ENCODE data around the gene ZNRF3. TPM values are rescaled to one million over a fixed set of nuclear protein-coding genes. Genes with fewer than 3 reads are reported as not detected.

The ZNRF3 gene
- polyA plus RNA-seq, 1 of the 3 experiments (the other 2 are of a cell fraction): 4.2 TPM

DNA sequence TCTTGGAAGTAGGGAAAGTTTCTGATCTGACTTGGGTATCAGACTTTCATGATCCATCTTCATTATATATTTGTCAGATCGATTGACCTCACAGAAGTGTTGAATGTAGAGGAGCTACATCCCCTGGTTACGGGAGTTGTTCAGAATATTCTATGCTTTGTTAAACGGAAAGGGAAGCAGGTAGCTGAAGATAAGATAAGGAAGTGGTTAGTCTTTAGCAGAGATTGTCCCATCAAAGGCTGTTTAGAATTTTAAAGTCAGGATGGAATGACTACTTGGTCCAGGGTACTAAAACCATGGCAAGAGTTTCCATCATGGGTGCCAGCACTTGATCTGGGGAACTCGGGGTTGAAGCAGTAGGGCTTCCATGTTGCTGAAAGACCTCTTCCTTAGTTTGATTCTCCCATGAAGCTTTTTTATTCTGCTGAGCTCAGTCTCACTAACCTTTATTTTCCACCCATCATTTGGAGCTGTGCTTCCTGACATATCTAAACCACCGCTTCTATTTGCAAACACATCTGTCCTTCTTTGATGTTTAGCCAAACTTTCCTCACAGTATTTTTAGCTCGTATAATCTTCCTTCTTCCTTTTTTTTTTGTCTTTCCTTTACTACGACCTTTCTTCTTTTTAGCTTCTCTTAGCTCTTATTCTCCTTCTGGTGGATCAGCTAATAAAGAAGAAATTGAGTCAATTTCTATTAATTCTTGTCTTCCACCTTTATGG is 182.3 kb downstream of the ZNRF3 start (continued):
- TF ChIP-seq, protein P1, sequence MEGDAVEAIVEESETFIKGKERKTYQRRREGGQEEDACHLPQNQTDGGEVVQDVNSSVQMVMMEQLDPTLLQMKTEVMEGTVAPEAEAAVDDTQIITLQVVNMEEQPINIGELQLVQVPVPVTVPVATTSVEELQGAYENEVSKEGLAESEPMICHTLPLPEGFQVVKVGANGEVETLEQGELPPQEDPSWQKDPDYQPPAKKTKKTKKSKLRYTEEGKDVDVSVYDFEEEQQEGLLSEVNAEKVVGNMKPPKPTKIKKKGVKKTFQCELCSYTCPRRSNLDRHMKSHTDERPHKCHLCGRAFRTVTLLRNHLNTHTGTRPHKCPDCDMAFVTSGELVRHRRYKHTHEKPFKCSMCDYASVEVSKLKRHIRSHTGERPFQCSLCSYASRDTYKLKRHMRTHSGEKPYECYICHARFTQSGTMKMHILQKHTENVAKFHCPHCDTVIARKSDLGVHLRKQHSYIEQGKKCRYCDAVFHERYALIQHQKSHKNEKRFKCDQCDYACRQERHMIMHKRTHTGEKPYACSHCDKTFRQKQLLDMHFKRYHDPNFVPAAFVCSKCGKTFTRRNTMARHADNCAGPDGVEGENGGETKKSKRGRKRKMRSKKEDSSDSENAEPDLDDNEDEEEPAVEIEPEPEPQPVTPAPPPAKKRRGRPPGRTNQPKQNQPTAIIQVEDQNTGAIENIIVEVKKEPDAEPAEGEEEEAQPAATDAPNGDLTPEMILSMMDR (IDR thresholded peaks at IDR 0.05): no peak
- TF ChIP-seq TEAD4 (IDR thresholded peaks at IDR 0.05; ENCODE audit: borderline replicate concordance, insufficient read depth) (no peak), NFIC (IDR thresholded peaks at IDR 0.05; ENCODE audit: borderline replicate concordance) (no peak), GATA2 (CRISPR knock-in tag; IDR thresholded peaks at IDR 0.05) (no peak), ZBTB33 (IDR thresholded peaks at IDR 0.05; ENCODE audit: borderline replicate concordance, low read depth) (no peak), SMC3 (IDR thresholded peaks at IDR 0.05; ENCODE audit: low read depth, low read length) (no peak)
- TF ChIP-seq, protein P2, sequence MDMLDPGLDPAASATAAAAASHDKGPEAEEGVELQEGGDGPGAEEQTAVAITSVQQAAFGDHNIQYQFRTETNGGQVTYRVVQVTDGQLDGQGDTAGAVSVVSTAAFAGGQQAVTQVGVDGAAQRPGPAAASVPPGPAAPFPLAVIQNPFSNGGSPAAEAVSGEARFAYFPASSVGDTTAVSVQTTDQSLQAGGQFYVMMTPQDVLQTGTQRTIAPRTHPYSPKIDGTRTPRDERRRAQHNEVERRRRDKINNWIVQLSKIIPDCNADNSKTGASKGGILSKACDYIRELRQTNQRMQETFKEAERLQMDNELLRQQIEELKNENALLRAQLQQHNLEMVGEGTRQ (IDR thresholded peaks at IDR 0.05; ENCODE audit: borderline replicate concordance, low read depth, low read length): no peak

- Histone ChIP-seq H3K4me3 (ENCODE audit: low read depth in 2 of 2, low read length in 1 of 2) (no peak overlapping the region), H3K4me1 (ENCODE audit: control insufficient read depth in 1 of 2, insufficient read depth in 2 of 2, low read depth in 1 of 2, low read length in 1 of 2) (peaks cover 0 to 8% of the 10 kb centered on the region in 2 experiments; a peak in 1 of 4 replicates), H3K27me3 (ENCODE audit: insufficient read depth) (no peaks in the 10 kb centered on the region), H3K36me3 (replicated peaks in 1 of 2; ENCODE audit: control insufficient read depth in 1 of 2, insufficient read depth in 2 of 2, low read length in 1 of 2) (no peaks in the 10 kb centered on the region), H3K9me3 (no peaks in the 10 kb centered on the region), H3K27ac (ENCODE audit: low read depth in 2 of 2, low read length in 1 of 2) (no peak overlapping the region), H3K9me2 (no peaks in the 10 kb centered on the region), H3F3A (replicated peaks; ENCODE audit: insufficient read depth) (no peaks in the 10 kb centered on the region), H3K9ac (no peak overlapping the region), H4K20me1 (ENCODE audit: insufficient read depth) (no peaks in the 10 kb centered on the region), H3K79me2 (ENCODE audit: insufficient read depth) (no peaks in the 10 kb centered on the region), H2AFZ (ENCODE audit: low read depth) (no peak overlapping the region), H3K4me2 (no peak overlapping the region)
- WGBS (ENCODE audit: low lambda C conversion rate): 88% methylated on average over 4 of the region's 4 CpGs
- POLR2A ChIA-PET: no interaction called here
- CTCF ChIA-PET: interaction anchor here (0.8 to 0.9 kb wide), 2 partner anchors 29 to 85 kb away, joined by 3 to 4 read pairs; no protein-coding TSS in a partner anchor
- no peak for DNase-seq
- TF ChIP-seq SIN3A (IDR thresholded peaks at IDR 0.05; ENCODE audit: borderline replicate concordance, low read depth, low read length) (no peak), JUND (IDR thresholded peaks at IDR 0.05) (no peak), RCOR1 (IDR thresholded peaks at IDR 0.05; ENCODE audit: low read length) (no peak), GATA2 (CRISPR knock-in tag; IDR thresholded peaks at IDR 0.05) (no peak), REST (IDR thresholded peaks at IDR 0.05; ENCODE audit: low read depth, low read length) (no peak), RXRA (IDR thresholded peaks at IDR 0.05; ENCODE audit: borderline replicate concordance, low read depth) (no peak), POLR2AphosphoS5 (IDR thresholded peaks at IDR 0.05; ENCODE audit: low read depth, low read length) (no peak), FOXM1 (IDR thresholded peaks at IDR 0.05; ENCODE audit: low read depth) (no peak)
- TF ChIP-seq, protein P3, sequence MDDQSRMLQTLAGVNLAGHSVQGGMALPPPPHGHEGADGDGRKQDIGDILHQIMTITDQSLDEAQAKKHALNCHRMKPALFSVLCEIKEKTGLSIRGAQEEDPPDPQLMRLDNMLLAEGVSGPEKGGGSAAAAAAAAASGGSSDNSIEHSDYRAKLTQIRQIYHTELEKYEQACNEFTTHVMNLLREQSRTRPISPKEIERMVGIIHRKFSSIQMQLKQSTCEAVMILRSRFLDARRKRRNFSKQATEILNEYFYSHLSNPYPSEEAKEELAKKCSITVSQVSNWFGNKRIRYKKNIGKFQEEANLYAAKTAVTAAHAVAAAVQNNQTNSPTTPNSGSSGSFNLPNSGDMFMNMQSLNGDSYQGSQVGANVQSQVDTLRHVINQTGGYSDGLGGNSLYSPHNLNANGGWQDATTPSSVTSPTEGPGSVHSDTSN (IDR thresholded peaks at IDR 0.05): no peak
Measured at GRCh38 chr22:29069463-29069862, 186.1 kb downstream of the ZNRF3 start.

All from SK-N-SH (cell line).